B cell (primary cell): ENCODE results near the gene NPR1. TPM values are rescaled to one million over a fixed set of nuclear protein-coding genes. Genes with fewer than 3 reads are reported as not detected.

ENCODE experiments used
- ATAC-seq: fragments of 200-7000 bp; cut with Tn5 transposase; one replicate; pipeline ENCODE4 v1.10.0; 2021; ENCODE audit warnings: low read depth, mild to moderate bottlenecking, moderate number of reproducible peaks, moderate library complexity
- CTCF ChIA-PET: fragments of 350-600 bp; sonication (Branson Sonifier 250); formaldehyde crosslinking; loops from one replicate; lab custom pipeline; 2021; ENCODE audit warnings: antibody characterized with exemption, inconsistent platforms; lab: Charles Lee
- POLR2A ChIA-PET: fragments of 350-600 bp; sonication (Branson Sonifier 250); formaldehyde crosslinking; loops from one replicate; lab custom pipeline; 2021; ENCODE audit warnings: antibody characterized with exemption; lab: Charles Lee
- DNase-seq: peaks from one replicate; pipeline ENCODE4 v3.0.0; 2013
- H2AFZ ChIP-seq: 2 replicates; pipeline ENCODE4 v1.6.1; 2012; ENCODE audit warnings: mild to moderate bottlenecking, low read depth, low read length; ENCODE audit not compliant: insufficient read depth, poor library complexity, severe bottlenecking
- H3K27ac ChIP-seq, 2 donors: 1 replicate in 1 of 2; 2 replicates in 1 of 2; pipeline ENCODE4 v1.5.1; 2012 to 2013; ENCODE audit warnings: low read length in 2 of 2, mild to moderate bottlenecking in 2 of 2, moderate library complexity in 1 of 2
- H3K27me3 ChIP-seq, 4 experiments: fragments of 200-600 bp in 1 of 4; sonication (generic) in 1 of 4; replicated peaks in 1 of 4; 1 replicate in 2 of 4; 2 replicates in 2 of 4; pipeline versions ENCODE4 v1.6.1 to v1.7.0; 2013 to 2016; ENCODE audit warnings: low read length in 3 of 4, mild to moderate bottlenecking in 2 of 4, mixed read lengths in 1 of 4, moderate library complexity in 1 of 4; ENCODE audit not compliant: insufficient read depth in 4 of 4, control insufficient read depth in 3 of 4; ENCODE audit errors: control extremely low read depth in 1 of 4
- H3K36me3 ChIP-seq, 2 experiments: replicated peaks in 1 of 2; 1 replicate in 1 of 2; 2 replicates in 1 of 2; pipeline versions ENCODE4 v1.6.1 to v1.7.1; 2013; ENCODE audit warnings: low read length in 1 of 2; ENCODE audit not compliant: insufficient read depth in 2 of 2, control insufficient read depth in 1 of 2; ENCODE audit errors: control extremely low read depth in 1 of 2, extremely low read depth in 1 of 2
- H3K4me1 ChIP-seq, 2 donors: fragments of 200-600 bp in 1 of 2; sonication (generic) in 1 of 2; 1 replicate in 1 of 2; 2 replicates in 1 of 2; pipeline versions ENCODE4 v1.5.1 to v1.6.1; 2013 to 2017; ENCODE audit warnings: low read length in 2 of 2; ENCODE audit not compliant: control insufficient read depth in 2 of 2, insufficient read depth in 2 of 2
- H3K4me2 ChIP-seq: replicated peaks from 2 replicates; pipeline ENCODE3; 2012; ENCODE audit warnings: mild to moderate bottlenecking, low read depth, low read length; ENCODE audit not compliant: poor library complexity, severe bottlenecking
- H3K4me3 ChIP-seq, 5 experiments: fragments of 200-600 bp in 1 of 5; sonication (generic) in 1 of 5; 1 replicate in 3 of 5; 2 replicates in 2 of 5; pipeline versions ENCODE4 v1.5.1 to v1.7.0; 2011 to 2016; ENCODE audit warnings: low read length in 4 of 5, mild to moderate bottlenecking in 4 of 5, low read depth in 2 of 5, control low read depth in 1 of 5, moderate library complexity in 1 of 5; ENCODE audit not compliant: insufficient read depth in 1 of 5; ENCODE audit errors: control extremely low read depth in 1 of 5, extremely low read depth in 1 of 5
- H3K79me2 ChIP-seq: fragments of 200-600 bp; sonication (generic); one replicate; pipeline ENCODE4 v1.6.0; 2016; ENCODE audit warnings: low read length; ENCODE audit not compliant: control insufficient read depth, insufficient read depth
- H3K9ac ChIP-seq: fragments of 200-600 bp; sonication (generic); 2 replicates; pipeline ENCODE4 v1.6.1; 2017; ENCODE audit warnings: mild to moderate bottlenecking, low read length, moderate library complexity
- H3K9me3 ChIP-seq, 3 donors: one replicate each; pipeline versions ENCODE4 v1.6.1 to v1.7.1; 2013; ENCODE audit warnings: low read length in 2 of 3; ENCODE audit not compliant: control insufficient read depth in 2 of 3, insufficient read depth in 1 of 3; ENCODE audit errors: control extremely low read depth in 1 of 3
- H4K20me1 ChIP-seq: 2 replicates; pipeline ENCODE4 v1.6.0; 2012; ENCODE audit warnings: mild to moderate bottlenecking, low read length; ENCODE audit not compliant: insufficient read depth, control insufficient read depth, poor library complexity, severe bottlenecking
- H3K27ac Mint-ChIP-seq: one replicate; pipeline ENCODE4 v1.8.0; 2021; ENCODE audit warnings: mixed read lengths
- H3K27me3 Mint-ChIP-seq: one replicate; pipeline ENCODE4 v1.8.0; 2021; ENCODE audit warnings: mixed read lengths
- H3K4me1 Mint-ChIP-seq: one replicate; pipeline ENCODE4 v1.8.0; 2021; ENCODE audit warnings: mixed read lengths
- H3K4me3 Mint-ChIP-seq: one replicate; pipeline ENCODE4 v1.8.0; 2021; ENCODE audit warnings: mixed read lengths
- H3K9me3 Mint-ChIP-seq: one replicate; pipeline ENCODE4 v1.8.0; 2022; ENCODE audit warnings: mixed read lengths; ENCODE audit not compliant: insufficient read depth
- CTCF ChIP-seq: fragments of 200-600 bp; IDR thresholded peaks from one replicate; pipeline ENCODE4 v1.8.0; 2022; ENCODE audit warnings: antibody characterized with exemption, mild to moderate bottlenecking
- EZH2 ChIP-seq: IDR thresholded peaks from 2 replicates; pipeline ENCODE4 v1.6.1; 2012; ENCODE audit warnings: borderline replicate concordance, low read depth, mild to moderate bottlenecking, moderate library complexity, low read length; ENCODE audit not compliant: insufficient read depth, poor library complexity, severe bottlenecking
- WGBS: methylation state at CpG from one replicate; pipeline ENCODE4 v1.1.5; 2013; ENCODE audit warnings: missing lambda C conversion rate; ENCODE audit not compliant: insufficient coverage; 5-methylcytosine and 5-hydroxymethylcytosine counted together
- intact Hi-C: fragments of 100-400 bp; cut with micrococcal nuclease; formaldehyde crosslinking; loops from one replicate; pipeline ENCODE4 v1.10.0; 2022
- polyA plus RNA-seq: library from polyadenylated mRNA; depleted of rRNA; stranded (reverse); fragments of >200 nt; gene quantifications from 2 replicates; pipeline ENCODE4 v1.2.3, GENCODE V29; 2012
- total RNA-seq, 2 donors: library from RNA; stranded (reverse); fragments of 120-200 nt in 1 of 2; gene quantifications; 1 replicate in 1 of 2; 2 replicates in 1 of 2; pipeline versions ENCODE4 v1.2.3 to v1.2.4, GENCODE V29; 2013 to 2022

The NPR1 gene
- total and polyA plus RNA-seq, 2 donors (not counting 1 experiment from before 2014, with no cell fraction given): 0.37 TPM; not detected in 1

GRCh38 chr1:153631047-153632022, 47.2 kb upstream of the NPR1 start:
- H3K4me3 Mint-ChIP-seq: no peak overlapping the region
- ChIA-PET CTCF (interaction anchor here (0.8 to 1.1 kb wide), 2 partner anchors 59 to 356 kb away, joined by 3 to 4 read pairs; no protein-coding TSS in a partner anchor), POLR2A (no interaction called here)
- peaks cover 39% of the 10 kb centered on the region for H3K4me1 Mint-ChIP-seq
- H3K9me3 Mint-ChIP-seq: no peaks in the 10 kb centered on the region
- Histone ChIP-seq H3K79me2 (peaks cover 22% of the 10 kb centered on the region), H3K9me3 (peaks cover 0 to 7% (median 0%) of the 10 kb centered on the region in 3 donors), H3K4me2 (no peak overlapping the region), H2AFZ (no peak overlapping the region), H3K4me3 (no peak overlapping the region), H4K20me1 (peaks cover 8% of the 10 kb centered on the region), H3K36me3 (peaks cover 2 to 7% of the 10 kb centered on the region in 2 experiments), H3K4me1 (peaks cover 18 to 50% of the 10 kb centered on the region in 2 donors), H3K27me3 (peaks cover 0 to 4% (median 0%) of the 10 kb centered on the region in 4 experiments), H3K9ac (no peak overlapping the region), H3K27ac (no peak overlapping the region)
- no peak overlapping the region for H3K27ac Mint-ChIP-seq
- WGBS: 90% methylated on average over 2 of the region's 10 CpGs
- no peaks in the 10 kb centered on the region for H3K27me3 Mint-ChIP-seq
- intact Hi-C loops: loop anchor here (2.0 to 10.0 kb wide), 2 partner anchors 97 to 121 kb away; partner anchors contain the start of gene S100A6
- TF ChIP-seq EZH2 (no peak), CTCF (no peak)
- DNase-seq (no peak), ATAC-seq (no peak)
